DOHH2 (cell line): ENCODE data around the gene EXOSC6.
"Not testable (repeated sequence)": the region's sequence is repeated elsewhere in the genome, so short reads cannot be mapped to it uniquely, and the experiment has no call there.

ENCODE experiments used
- H3F3A ChIP-seq: fragments of 200-600 bp; sonication (generic), shearing (Covaris generic); 2 replicates; pipeline ENCODE4 v1.6.0; 2016; ENCODE audit warnings: antibody characterized with exemption, mild to moderate bottlenecking; ENCODE audit not compliant: control insufficient read depth, insufficient read depth
- H3K27ac ChIP-seq: fragments of 200-600 bp; sonication (generic); 2 replicates; pipeline ENCODE4 v1.5.1; 2014; ENCODE audit warnings: low read depth, mild to moderate bottlenecking, low read length, moderate library complexity
- H3K27me3 ChIP-seq: fragments of 200-600 bp; sonication (generic); 2 replicates; pipeline ENCODE4 v1.6.1; 2014; ENCODE audit warnings: mild to moderate bottlenecking, low read length, mixed read lengths; ENCODE audit not compliant: control insufficient read depth
- H3K36me3 ChIP-seq: fragments of 200-600 bp; sonication (generic); 2 replicates; pipeline ENCODE4 v1.6.1; 2014; ENCODE audit warnings: mild to moderate bottlenecking, low read length, moderate library complexity, mixed read lengths; ENCODE audit not compliant: control insufficient read depth
- H3K4me1 ChIP-seq: fragments of 200-600 bp; sonication (generic); 2 replicates; pipeline ENCODE4 v1.6.1; 2014; ENCODE audit warnings: mild to moderate bottlenecking, low read length, mixed read lengths; ENCODE audit not compliant: control insufficient read depth
- H3K4me2 ChIP-seq: fragments of 200-600 bp; sonication (generic); 2 replicates; pipeline ENCODE4 v1.6.0; 2014; ENCODE audit warnings: mild to moderate bottlenecking, low read length, moderate library complexity
- H3K4me3 ChIP-seq: fragments of 200-600 bp; sonication (generic); 2 replicates; pipeline ENCODE4 v1.5.1; 2014; ENCODE audit warnings: mild to moderate bottlenecking, low read length, mixed read lengths
- H3K79me2 ChIP-seq: fragments of 200-600 bp; sonication (generic); 2 replicates; pipeline ENCODE4 v1.6.1; 2014; ENCODE audit warnings: mild to moderate bottlenecking, low read length, mixed read lengths; ENCODE audit not compliant: control insufficient read depth
- H3K9me2 ChIP-seq: fragments of 200-600 bp; sonication (generic); replicated peaks from 2 replicates; pipeline ENCODE4 v1.6.1; 2014; ENCODE audit warnings: mild to moderate bottlenecking, low read length, mixed read lengths; ENCODE audit not compliant: control insufficient read depth
- H3K9me3 ChIP-seq: fragments of 200-600 bp; sonication (generic); 2 replicates; pipeline ENCODE4 v1.6.1; 2014; ENCODE audit warnings: antibody characterized with exemption, low read length, mixed read lengths; ENCODE audit not compliant: control insufficient read depth, insufficient read depth
- H4K20me1 ChIP-seq: fragments of 200-600 bp; sonication (generic); 2 replicates; pipeline ENCODE4 v1.6.0; 2014; ENCODE audit warnings: low read depth, mild to moderate bottlenecking, antibody characterized with exemption, low read length, moderate library complexity; ENCODE audit not compliant: control insufficient read depth, insufficient read depth
- EZH2phosphoT487 ChIP-seq: fragments of 200-600 bp; sonication (generic); IDR thresholded peaks from 2 replicates; pipeline ENCODE4 v1.6.1; 2017; ENCODE audit warnings: borderline replicate concordance, mild to moderate bottlenecking, antibody characterized with exemption, low read length, moderate library complexity, mixed read lengths
- TF ChIP-seq, protein P1 (sequence below): fragments of 200-600 bp; sonication (generic); IDR thresholded peaks from one replicate; pipeline ENCODE4 v1.5.1; 2014; ENCODE audit warnings: antibody characterized with exemption, mild to moderate bottlenecking, low read depth, low read length; ENCODE audit not compliant: poor library complexity, severe bottlenecking

The EXOSC6 gene

DNA sequence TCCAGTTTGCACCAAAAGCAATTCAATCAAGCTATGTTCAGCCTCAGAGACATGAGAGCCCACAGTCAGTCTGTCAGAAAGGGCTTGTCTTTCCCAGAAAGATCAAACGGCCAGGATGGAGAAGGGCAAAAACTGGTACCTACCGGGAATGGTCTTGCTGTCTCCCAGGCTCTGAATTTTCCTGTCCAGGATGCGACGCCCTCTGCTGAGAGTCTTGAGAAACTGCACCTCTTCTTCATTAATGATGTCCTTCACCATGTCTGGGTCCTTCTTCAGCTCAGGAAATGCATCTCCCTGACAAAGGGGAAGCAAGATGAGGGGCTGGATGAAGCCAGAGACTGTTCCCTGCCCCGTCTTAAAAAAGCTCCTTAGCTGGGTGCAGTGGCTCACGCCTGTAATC, 15.8 kb upstream of the EXOSC6 start:
- H3K27me3 ChIP-seq: no peaks in the 10 kb centered on the region
- no peaks in the 10 kb centered on the region for H4K20me1 ChIP-seq
- no peak overlapping the region for H3K4me2 ChIP-seq
- H3K79me2 ChIP-seq: 0 out of 2 replicates have a peak, but pooled peaks cover 6% of the 10 kb centered on the region
- H3K9me2 ChIP-seq: no peaks in the 10 kb centered on the region
- H3K4me1 ChIP-seq: no peaks in the 10 kb centered on the region
- 0 out of 2 replicates have a peak, but pooled peaks cover 3% of the 10 kb centered on the region for H3F3A ChIP-seq
- H3K4me3 ChIP-seq: no peak overlapping the region
- peaks cover 89% of the 10 kb centered on the region for H3K36me3 ChIP-seq
- no peak for TF ChIP-seq EZH2phosphoT487
- TF ChIP-seq, protein P1, sequence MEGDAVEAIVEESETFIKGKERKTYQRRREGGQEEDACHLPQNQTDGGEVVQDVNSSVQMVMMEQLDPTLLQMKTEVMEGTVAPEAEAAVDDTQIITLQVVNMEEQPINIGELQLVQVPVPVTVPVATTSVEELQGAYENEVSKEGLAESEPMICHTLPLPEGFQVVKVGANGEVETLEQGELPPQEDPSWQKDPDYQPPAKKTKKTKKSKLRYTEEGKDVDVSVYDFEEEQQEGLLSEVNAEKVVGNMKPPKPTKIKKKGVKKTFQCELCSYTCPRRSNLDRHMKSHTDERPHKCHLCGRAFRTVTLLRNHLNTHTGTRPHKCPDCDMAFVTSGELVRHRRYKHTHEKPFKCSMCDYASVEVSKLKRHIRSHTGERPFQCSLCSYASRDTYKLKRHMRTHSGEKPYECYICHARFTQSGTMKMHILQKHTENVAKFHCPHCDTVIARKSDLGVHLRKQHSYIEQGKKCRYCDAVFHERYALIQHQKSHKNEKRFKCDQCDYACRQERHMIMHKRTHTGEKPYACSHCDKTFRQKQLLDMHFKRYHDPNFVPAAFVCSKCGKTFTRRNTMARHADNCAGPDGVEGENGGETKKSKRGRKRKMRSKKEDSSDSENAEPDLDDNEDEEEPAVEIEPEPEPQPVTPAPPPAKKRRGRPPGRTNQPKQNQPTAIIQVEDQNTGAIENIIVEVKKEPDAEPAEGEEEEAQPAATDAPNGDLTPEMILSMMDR: peak; percentile 88
- H3K9me3 ChIP-seq: no peaks in the 10 kb centered on the region
- H3K27ac ChIP-seq: no peak overlapping the region

DNA sequence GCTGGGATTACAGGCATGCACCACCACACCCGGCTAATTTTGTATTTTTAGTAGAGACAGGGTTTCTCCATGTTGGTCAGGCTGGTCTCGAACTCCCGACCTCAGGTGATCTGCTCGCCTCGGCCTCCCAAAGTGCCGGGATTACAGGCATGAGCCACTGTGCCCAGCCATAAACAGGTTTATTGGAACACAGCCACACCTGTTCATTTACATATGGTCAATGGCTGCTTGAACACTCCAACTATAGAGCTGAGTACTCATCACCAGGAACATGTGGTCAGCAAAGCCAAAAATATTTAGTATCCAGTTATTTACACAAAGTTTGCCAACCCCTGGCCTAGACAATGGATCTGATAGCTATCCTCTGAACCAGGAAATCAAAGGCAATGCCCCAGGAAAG, 8.2 kb upstream of the EXOSC6 start:
- H3K27me3 ChIP-seq, H3K4me1 ChIP-seq, H3K79me2 ChIP-seq, H3K4me3 ChIP-seq, H3K9me2 ChIP-seq, H4K20me1 ChIP-seq, H3K9me3 ChIP-seq, H3F3A ChIP-seq, H3K27ac ChIP-seq, H3K4me2 ChIP-seq: not testable (repeated sequence)
- peaks cover 86% of the 10 kb centered on the region for H3K36me3 ChIP-seq

DNA sequence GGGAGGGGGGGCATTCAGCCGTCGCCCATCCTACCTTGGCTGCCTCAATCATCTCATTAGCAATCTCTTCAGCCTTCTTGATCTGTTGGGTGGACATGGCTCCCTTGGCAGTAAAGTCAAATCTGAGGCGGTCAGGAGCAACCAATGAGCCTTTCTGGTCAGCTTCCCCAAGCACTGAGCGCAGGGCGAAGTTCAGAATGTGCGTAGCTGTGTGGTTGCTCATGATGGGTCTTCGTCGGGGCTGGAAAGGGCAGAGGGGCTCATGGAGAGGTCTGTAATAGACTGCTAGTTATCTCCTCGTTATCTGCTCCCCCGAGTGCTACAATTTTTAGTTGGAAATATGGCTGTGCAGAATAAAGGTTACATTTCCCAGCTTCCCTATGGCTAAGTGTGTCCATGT, 7.2 kb upstream of the EXOSC6 start:
- H3K79me2 ChIP-seq: no peaks in the 10 kb centered on the region
- H3K9me2 ChIP-seq: no peaks in the 10 kb centered on the region
- no peaks in the 10 kb centered on the region for H3K4me1 ChIP-seq
- no peaks in the 10 kb centered on the region for H3K9me3 ChIP-seq
- no peaks in the 10 kb centered on the region; the same call in 1 of the 2 replicates for H3F3A ChIP-seq
- TF ChIP-seq, protein P1: no peak
- TF ChIP-seq EZH2phosphoT487: no peak
- H3K4me3 ChIP-seq: no peak overlapping the region
- H4K20me1 ChIP-seq: no peaks in the 10 kb centered on the region
- no peak overlapping the region for H3K27ac ChIP-seq
- H3K27me3 ChIP-seq: no peaks in the 10 kb centered on the region
- H3K4me2 ChIP-seq: no peak overlapping the region
- H3K36me3 ChIP-seq: peaks cover 86% of the 10 kb centered on the region

GRCh38 chr16:70258065-70258464, 6.3 kb upstream of the EXOSC6 start:
- Histone ChIP-seq H3K36me3 (peaks cover 86% of the 10 kb centered on the region), H3K4me3 (no peak overlapping the region), H3F3A (no peaks in the 10 kb centered on the region; the same call in 1 of the 2 replicates), H3K27me3 (no peaks in the 10 kb centered on the region), H3K4me2 (no peak overlapping the region), H3K9me3 (no peaks in the 10 kb centered on the region), H3K79me2 (no peaks in the 10 kb centered on the region), H4K20me1 (no peaks in the 10 kb centered on the region), H3K9me2 (no peaks in the 10 kb centered on the region), H3K27ac (no peak overlapping the region), H3K4me1 (no peaks in the 10 kb centered on the region)
- TF ChIP-seq, protein P1: no peak
